Loucy (cell line): Measurements from ENCODE around the gene CLMN.

Experiments
- EZH2phosphoT487 ChIP-seq: fragments of 200-600 bp; IDR thresholded peaks from 2 replicates; pipeline ENCODE4 v1.6.1; 2018; ENCODE audit warnings: antibody characterized with exemption, mild to moderate bottlenecking, moderate library complexity, borderline replicate concordance
- TF ChIP-seq, protein P1 (sequence below): fragments of 200-600 bp; sonication (generic); conservative IDR thresholded peaks from 2 replicates; pipeline ENCODE4 v1.5.1; 2014; ENCODE audit warnings: mild to moderate bottlenecking, antibody characterized with exemption, low read length

DNA sequence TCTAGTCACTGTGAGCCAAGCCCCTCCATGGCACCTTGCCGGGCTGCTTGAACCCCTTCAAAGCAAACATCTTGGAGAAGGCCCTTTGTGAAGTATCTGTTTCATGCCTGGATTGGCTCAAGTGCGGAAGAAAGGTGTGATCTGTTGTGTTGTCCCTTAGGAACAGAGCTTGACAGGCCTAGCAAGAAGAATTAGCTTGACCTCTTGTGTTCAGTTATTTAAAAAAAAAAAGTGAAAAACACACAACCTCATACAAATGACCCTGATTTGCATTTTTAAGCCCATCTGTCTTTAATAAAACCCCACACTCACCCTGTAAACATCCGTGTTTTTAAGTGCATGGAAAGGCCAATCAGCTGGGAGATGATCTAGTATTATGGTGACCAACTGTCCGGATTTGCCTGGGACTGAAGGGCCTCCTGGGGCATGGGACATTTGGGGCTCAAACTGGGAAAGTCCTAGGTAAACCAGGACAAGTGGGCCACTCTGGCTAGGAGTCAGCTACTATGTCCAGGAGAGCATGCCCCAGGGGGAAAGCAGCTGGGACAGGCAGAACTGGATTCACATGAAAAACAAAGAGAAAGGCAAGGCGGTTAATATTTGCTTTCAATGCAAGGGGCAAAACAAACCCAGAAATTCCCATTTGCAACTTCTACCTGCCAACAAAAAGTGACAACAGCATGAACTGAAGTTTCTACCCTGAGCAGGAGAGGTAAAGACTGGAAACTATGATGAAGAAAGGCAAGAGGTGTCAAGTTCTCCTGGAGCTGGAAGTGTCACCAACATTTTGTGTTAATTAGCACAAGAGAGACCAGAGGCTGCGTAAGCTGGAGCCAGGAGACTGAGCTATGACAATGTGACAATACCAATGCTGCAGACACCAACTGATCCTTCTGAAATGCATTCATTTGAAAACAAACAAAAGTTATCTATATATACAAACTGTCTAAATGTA lies 78.6 kb downstream of the CLMN start:
- TF ChIP-seq, protein P1, sequence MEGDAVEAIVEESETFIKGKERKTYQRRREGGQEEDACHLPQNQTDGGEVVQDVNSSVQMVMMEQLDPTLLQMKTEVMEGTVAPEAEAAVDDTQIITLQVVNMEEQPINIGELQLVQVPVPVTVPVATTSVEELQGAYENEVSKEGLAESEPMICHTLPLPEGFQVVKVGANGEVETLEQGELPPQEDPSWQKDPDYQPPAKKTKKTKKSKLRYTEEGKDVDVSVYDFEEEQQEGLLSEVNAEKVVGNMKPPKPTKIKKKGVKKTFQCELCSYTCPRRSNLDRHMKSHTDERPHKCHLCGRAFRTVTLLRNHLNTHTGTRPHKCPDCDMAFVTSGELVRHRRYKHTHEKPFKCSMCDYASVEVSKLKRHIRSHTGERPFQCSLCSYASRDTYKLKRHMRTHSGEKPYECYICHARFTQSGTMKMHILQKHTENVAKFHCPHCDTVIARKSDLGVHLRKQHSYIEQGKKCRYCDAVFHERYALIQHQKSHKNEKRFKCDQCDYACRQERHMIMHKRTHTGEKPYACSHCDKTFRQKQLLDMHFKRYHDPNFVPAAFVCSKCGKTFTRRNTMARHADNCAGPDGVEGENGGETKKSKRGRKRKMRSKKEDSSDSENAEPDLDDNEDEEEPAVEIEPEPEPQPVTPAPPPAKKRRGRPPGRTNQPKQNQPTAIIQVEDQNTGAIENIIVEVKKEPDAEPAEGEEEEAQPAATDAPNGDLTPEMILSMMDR, result no peak
- TF ChIP-seq EZH2phosphoT487, result no peak
